GM19023 (cell line): ENCODE measurements around the gene IFT43.

Experiments used
- ATAC-seq: cut with Tn5 transposase; IDR thresholded peaks from one replicate; pipeline ENCODE4 v1.9.1; 2021; ENCODE audit warnings: mild to moderate bottlenecking, moderate library complexity; ENCODE audit not compliant: unreplicated experiment

IFT43 gene

GRCh38 chr14:75979648-75980565 lies 5.7 kb upstream of the IFT43 start:
- ATAC-seq = no peak

DNA sequence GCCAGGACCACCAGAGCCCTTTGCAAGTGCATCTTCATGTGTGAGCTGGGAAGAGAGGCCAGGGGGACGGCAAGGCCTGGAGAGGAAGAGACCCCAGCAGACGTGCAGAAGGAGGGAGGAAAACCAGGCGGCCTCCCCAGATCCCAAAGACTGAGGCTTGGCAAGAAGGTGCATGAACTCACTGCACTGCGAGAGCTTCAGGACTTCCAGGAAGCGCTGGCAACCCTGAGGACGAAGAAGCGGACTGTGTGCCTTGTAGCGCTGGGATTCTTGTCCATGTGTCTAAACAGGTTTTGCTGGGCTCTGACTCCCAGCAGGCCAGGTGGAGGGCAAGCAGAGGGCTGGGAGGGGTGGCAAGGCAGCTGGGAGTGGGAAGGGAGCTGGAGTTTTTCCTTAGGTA lies 4.7 kb upstream of the IFT43 start:
- ATAC-seq = no peak

DNA sequence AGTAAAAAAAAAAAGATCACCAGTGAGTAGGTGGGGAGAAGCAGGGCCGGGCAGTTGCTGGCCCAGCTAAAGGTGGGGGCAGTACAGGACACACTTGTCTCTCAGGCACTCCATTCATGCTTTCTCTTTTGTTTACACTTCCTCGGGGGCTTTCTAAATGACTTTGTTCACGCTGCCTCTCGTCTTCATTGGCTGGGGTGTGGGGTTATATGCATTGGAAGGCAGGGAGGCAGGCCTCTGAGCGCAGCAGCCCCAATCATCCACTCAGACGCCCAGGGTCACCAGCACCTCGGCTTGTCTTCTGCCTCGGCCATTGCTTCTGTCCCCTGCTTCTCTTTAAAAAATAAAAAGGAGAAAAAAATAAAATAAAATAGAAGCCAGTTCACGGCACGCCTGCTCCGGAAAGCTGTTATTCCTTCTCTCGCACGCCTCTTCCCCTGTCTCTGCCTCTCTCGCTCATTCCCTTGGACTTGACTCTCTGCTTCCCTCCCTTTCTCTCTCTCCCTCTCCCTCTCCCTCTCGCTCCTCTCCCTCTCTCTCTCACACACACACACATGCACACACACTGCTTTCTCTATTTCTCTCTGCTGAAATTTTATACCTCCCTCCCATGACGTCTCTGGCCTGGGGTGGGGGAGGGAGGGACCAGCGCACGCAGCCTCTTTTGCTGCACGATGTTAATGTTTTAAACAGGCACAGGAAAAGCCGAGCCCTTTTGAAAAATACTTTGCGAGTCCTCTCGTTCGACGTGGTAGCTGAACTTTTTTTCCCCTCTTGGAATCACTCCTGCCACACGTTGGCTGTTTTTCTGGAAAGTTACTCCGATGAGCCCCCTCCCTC lies 3.9 kb upstream of the IFT43 start, which contains the start of gene TGFB3:
Gene TGFB3, minus strand, starts transcription at position 570 of the 840 bp plus-strand sequence. CDS start 1,102 bp downstream, outside the sequence.
- no peak for ATAC-seq

DNA sequence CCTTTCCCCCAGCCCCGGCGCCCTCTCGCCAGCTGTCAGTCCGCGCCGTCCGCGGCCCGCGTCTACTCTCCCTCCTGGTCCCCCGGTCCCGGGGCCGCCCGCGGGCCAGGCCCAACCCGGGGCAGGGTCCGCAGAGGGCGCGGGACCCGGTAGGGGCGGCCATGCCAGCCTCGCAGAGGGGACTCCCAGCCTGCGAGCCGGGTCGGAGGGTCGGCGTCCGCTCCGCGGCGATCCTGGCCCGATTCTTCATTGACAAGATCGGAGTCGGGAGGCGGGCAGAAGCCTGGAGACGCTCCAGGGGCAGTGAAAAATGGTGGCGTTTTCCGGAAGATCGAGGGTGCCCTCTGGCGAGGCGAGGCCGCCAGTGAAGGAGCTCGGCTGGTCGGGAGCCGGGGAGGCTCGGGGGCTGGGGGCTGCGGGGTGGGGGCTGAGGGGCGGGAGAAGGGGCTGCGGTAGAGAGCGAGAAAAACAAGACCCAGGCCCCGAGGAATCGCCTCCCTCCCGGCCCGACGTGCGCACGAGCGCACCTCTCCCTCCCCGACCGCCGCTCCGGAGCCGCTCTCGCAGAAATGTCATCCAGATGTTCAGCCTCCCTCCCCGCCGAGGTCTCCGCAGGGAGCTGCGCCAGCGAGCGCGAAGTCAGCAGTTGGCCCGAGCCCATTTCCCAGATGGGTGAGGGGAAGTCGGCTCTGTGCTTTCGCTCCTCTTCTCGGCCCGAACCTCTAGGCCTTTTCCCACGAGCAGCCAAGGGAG lies 3.1 kb upstream of the IFT43 start:
- ATAC-seq = peak; percentile 50

DNA sequence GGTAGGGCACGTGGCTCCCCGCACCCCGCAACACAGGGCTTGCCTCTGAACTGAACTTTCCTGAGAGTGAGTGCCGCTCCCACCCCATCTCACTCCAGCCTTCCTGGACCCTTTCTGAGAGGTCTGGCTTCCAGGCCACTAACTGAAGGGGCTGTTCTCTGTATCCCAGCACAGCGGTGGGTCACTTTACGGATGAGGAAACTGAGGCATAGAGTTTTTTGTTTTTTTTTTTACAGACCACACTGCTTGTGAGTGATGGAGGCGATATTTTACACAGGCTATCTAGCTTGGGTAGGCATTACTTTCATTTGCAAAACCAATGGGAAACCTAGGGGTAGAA lies 2.6 kb upstream of the IFT43 start:
- no peak for ATAC-seq

DNA sequence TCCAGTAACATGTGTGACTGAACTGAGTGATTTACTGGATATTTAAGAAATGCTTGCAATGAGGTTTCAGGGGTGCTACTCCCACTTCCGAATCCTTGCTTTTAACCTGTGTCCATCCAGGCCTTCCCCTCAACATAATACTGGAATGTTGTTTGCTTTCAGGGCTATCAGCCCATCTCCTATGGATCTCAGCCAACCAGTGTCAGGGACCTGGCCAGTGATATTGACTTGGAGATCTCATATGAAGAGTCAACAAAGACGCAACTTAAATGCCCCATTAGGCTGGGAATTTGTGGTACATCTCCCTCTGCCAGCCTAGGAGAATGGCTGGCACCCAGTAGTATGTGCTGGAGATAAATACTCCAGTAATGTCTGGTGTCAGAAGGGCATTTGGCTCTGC lies 889 bp upstream of the IFT43 start:
- no peak for ATAC-seq

- ATAC-seq = no peak
Observed at GRCh38 chr14:75986439-75986765, 839 bp downstream of the IFT43 start.

GRCh38 chr14:75987201-75987970 lies 1.8 kb downstream of the IFT43 start:
- ATAC-seq = no peak

DNA sequence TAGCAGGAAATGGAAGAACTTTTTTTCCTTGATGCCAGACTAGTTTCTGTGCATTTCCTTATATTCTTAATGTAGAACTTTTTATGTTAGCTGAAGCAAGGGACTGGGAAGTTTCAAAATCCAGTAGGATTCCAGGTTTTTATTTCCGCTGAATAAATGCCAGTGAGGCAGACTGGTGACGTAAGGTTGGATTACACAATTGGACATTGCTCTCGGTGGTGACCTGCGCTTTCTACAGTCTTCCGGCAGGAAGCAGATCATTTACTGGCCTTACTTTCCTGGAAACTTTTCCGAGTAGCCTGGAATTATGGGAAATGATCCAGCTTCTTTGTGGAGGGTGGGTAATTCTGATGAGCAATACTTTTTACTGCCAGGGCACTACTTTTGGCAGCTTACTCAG lies 3.6 kb downstream of the IFT43 start:
- no peak for ATAC-seq

DNA sequence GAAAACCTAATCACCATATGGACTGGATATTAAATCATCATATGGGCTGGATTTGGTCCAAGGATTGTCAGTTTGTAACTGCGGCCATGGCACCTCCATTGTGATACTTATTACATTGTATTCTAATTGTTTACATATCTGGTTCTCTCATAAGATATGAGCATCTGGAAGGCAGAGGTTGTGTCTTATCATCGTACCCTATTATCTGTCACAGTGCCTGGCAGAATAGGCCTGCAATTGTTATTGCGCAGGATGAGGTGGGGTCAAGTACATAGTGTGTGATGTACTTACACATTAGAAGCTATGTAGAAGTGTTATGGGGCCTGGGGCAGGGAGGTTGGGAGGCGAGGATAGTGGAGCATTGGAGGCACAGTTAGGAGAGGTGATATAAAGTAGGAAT lies 4.7 kb downstream of the IFT43 start:
- no peak for ATAC-seq

- no peak for ATAC-seq
Observed at GRCh38 chr14:75991753-75992152, 6.2 kb downstream of the IFT43 start.

DNA sequence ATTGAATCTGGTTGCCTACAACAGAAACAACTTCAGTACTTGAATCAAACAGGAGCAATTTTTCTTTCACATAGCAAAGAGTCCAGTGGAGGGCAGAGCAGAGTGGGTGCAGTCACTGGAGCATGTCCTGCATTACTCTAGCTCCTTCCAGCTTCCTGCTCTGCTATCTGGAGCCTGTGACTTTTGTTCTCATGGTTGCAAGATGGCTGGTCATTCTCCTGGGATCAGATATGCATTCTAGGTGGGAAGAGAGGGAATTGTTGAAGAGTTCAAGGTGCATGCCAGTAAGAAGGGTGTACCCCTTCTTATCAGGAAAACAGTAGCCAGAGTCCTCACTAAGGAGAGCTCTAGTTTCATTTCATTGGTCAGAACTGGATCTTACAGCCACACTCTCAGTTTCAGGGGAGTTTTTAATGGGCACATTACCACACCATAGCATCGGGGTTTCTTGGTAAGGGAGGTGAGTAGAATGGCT lies 8.0 kb downstream of the IFT43 start:
- ATAC-seq = no peak

GRCh38 chr14:75995372-75996041 lies 9.9 kb downstream of the IFT43 start:
- no peak for ATAC-seq

- no peak for ATAC-seq
Observed at GRCh38 chr14:75996488-75996887, 10.9 kb downstream of the IFT43 start.

GRCh38 chr14:75999511-76000190 lies 14.1 kb downstream of the IFT43 start:
- ATAC-seq = no peak

DNA sequence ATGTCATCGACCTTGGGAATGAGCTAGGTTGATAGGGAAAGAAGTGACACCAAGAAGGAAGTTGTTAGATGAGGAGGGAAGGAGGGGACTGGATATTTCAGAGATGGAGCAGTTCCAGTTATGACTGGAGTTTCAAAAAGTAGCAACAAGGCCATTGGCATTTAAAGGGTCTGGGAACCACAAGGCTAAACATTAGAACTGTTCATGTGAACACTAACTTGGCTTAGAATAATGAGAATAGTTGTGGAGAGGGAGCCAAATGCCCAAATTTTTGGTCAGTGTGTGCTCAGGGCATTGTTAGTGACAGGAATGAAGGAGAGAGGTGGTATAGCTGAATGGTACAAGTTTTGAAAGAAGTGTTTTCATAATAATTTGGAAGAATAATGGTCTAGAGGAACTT lies 16.8 kb downstream of the IFT43 start:
- no peak for ATAC-seq

- no peak for ATAC-seq
Observed at GRCh38 chr14:76006253-76006652, 20.7 kb downstream of the IFT43 start.

DNA sequence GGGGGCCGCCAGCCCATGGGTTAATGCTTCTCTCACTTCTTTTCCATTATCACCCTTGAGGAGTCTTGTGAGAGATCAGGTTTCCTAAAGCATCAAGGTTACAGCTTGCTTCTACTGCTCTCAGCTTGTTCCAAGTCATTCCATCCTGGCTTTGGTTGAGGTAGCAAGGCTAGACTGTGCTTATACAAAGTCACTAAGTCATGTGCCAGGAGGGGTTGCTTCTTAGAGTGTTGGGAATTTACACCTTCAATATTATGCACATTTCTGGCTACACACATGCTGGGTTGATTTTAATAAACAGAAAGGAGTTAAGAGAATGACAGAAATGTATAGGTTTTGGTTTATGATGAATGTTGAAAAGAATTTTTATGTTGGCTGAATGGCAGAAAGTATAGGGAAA lies 21.8 kb downstream of the IFT43 start:
- ATAC-seq = no peak

- ATAC-seq = no peak
Observed at GRCh38 chr14:76007852-76008251, 22.3 kb downstream of the IFT43 start.
